Measurements from ENCODE around the gene ASTL. TPM values are rescaled to one million over a fixed set of nuclear protein-coding genes. Genes with fewer than 3 reads are reported as not detected.

The ASTL gene
- total RNA-seq, 1 donor from 2014 or later = not detected

DNA sequence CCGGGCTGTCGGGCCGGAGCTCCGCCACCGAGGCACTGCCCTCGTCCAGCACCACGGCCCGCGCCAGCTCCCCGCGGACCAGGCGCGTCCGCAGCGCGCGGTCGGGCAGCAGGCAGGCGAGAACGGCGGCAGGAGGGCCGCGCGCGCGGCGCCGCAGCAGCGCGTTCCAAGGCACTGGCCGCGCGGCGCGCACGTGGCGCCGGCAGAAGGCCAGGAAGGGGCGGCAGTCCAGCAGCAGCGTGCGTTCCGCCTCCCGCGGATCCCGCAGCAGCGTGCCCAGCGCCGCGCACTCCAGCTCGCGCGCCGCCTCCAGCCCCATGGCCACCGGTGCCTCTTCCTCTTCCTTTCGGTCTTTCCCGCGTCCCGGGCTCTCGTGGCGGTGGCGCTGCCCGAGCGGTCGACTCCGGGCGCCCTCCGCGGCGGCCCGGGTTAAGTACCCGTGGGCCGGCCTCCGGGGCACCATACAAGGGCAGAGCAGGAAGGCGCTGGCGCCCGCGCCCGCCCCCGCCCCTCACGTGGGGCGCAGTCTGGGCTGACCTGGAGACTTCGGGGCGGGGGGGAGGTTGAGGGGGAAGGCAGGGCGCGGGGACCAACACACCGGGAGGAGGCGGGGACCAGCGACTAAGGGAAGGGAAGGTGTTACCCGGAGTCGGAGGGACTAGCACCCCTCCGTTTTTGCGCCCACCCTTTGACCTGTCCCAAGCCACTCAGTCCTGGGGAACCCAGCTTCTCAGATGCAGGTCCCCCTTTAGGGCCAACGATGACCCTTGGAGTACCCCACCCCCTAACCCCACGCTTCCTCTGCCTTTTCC, 6.9 kb upstream of the ASTL start, which contains the start of gene DUSP2:
TSS of gene DUSP2 (minus strand) at position 405 of the 812 bp plus-strand sequence. CDS start at position 319, 86 bp downstream.
- H3K9me3 Mint-ChIP-seq (ENCODE audit: unreplicated experiment) = no peaks in the 10 kb centered on the region
- no peaks in the 10 kb centered on the region for H3K79me2 ChIP-seq (ENCODE audit: insufficient read depth, low read length)
- H2AFZ ChIP-seq (ENCODE audit: low read depth, low read length) = peak within 1 kb of the TSS; percentile 87
- peak within 1 kb of the TSS; percentile 62 for H3K9ac ChIP-seq (ENCODE audit: low read length)
- H4K20me1 ChIP-seq (ENCODE audit: insufficient read depth, low read length) = peaks cover 13% of the 10 kb centered on the region
- no peaks in the 10 kb centered on the region for H3K36me3 ChIP-seq (ENCODE audit: insufficient read depth, low read length)
- H3K4me3 Mint-ChIP-seq (ENCODE audit: unreplicated experiment) = peak within 1 kb of the TSS; percentile 75
- H3K27me3 Mint-ChIP-seq (ENCODE audit: low read depth, unreplicated experiment) = peaks cover 36% of the 10 kb centered on the region
- TF ChIP-seq EZH2 (IDR thresholded peaks at IDR 0.05; ENCODE audit: insufficient read depth, low read length) = no peak
- TF ChIP-seq, protein P1, sequence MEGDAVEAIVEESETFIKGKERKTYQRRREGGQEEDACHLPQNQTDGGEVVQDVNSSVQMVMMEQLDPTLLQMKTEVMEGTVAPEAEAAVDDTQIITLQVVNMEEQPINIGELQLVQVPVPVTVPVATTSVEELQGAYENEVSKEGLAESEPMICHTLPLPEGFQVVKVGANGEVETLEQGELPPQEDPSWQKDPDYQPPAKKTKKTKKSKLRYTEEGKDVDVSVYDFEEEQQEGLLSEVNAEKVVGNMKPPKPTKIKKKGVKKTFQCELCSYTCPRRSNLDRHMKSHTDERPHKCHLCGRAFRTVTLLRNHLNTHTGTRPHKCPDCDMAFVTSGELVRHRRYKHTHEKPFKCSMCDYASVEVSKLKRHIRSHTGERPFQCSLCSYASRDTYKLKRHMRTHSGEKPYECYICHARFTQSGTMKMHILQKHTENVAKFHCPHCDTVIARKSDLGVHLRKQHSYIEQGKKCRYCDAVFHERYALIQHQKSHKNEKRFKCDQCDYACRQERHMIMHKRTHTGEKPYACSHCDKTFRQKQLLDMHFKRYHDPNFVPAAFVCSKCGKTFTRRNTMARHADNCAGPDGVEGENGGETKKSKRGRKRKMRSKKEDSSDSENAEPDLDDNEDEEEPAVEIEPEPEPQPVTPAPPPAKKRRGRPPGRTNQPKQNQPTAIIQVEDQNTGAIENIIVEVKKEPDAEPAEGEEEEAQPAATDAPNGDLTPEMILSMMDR (IDR thresholded peaks at IDR 0.05; ENCODE audit: insufficient read depth, low read depth, low read length) = no peak
- H3K9me3 ChIP-seq (ENCODE audit: insufficient read depth, low read depth, low read length) = no peaks in the 10 kb centered on the region
- no peak within 1 kb of the TSS for H3K27ac Mint-ChIP-seq (ENCODE audit: unreplicated experiment)
- peak within 1 kb of the TSS; percentile 41 for H3K27ac ChIP-seq (ENCODE audit: low read depth, low read length)
- peaks cover 4% of the 10 kb centered on the region for H3K4me1 Mint-ChIP-seq (ENCODE audit: low read depth, unreplicated experiment)
- DNase-seq (ENCODE audit: low read depth) (peak; percentile 59), FAIRE-seq (no peak)
- peaks cover 43% of the 10 kb centered on the region for H3K4me1 ChIP-seq (ENCODE audit: insufficient read depth, low read length)
- peak within 1 kb of the TSS; percentile 88 for H3K4me2 ChIP-seq (ENCODE audit: low read length)
- H3K4me3 ChIP-seq (ENCODE audit: insufficient read depth, low read depth, low read length) = peak within 1 kb of the TSS; percentile 55
- H3K27me3 ChIP-seq (ENCODE audit: insufficient read depth, low read length) = no peaks in the 10 kb centered on the region
- no peaks in the 10 kb centered on the region for H3K36me3 Mint-ChIP-seq (ENCODE audit: low read depth, unreplicated experiment)

DNA sequence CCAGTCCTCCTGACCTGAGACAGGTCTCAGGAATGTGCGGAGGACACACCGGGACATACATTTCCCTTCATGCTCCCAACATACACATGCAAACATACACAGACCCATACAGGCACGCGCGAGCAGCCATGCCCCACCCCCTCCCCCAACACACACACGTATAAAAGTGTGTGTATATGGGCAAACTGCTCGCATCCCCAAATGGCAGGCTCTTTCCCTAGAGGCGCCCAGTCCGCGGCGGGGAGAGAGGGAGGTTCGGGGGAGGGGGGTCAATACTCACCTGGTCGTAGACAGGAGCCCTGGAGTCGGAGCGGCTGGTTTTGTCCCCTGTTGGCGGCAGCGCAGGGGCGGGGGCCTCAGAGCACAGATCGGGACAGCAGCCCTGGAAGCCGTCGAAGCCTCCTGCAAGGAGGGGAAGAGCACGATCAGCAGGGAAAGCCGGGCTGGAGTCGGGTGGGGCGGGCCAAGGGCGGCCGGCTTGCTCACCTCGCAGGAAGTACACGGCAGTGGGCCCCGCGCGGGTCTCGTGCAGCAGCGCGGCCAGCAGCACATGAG, 6.3 kb upstream of the ASTL start:
- Mint-ChIP-seq H3K36me3 (ENCODE audit: low read depth, unreplicated experiment) (no peaks in the 10 kb centered on the region), H3K27me3 (ENCODE audit: low read depth, unreplicated experiment) (peaks cover 34% of the 10 kb centered on the region), H3K4me3 (ENCODE audit: unreplicated experiment) (peak overlapping the region; percentile 75), H3K4me1 (ENCODE audit: low read depth, unreplicated experiment) (peaks cover 4% of the 10 kb centered on the region), H3K9me3 (ENCODE audit: unreplicated experiment) (no peaks in the 10 kb centered on the region), H3K27ac (ENCODE audit: unreplicated experiment) (no peak overlapping the region)
- no peak for TF ChIP-seq EZH2 (IDR thresholded peaks at IDR 0.05; ENCODE audit: insufficient read depth, low read length)
- TF ChIP-seq, protein P1 (IDR thresholded peaks at IDR 0.05; ENCODE audit: insufficient read depth, low read depth, low read length) = no peak
- H3K27ac ChIP-seq (ENCODE audit: low read depth, low read length) = no peak overlapping the region
- no peaks in the 10 kb centered on the region for H3K36me3 ChIP-seq (ENCODE audit: insufficient read depth, low read length)
- H3K79me2 ChIP-seq (ENCODE audit: insufficient read depth, low read length) = no peaks in the 10 kb centered on the region
- peak overlapping the region; percentile 87 for H2AFZ ChIP-seq (ENCODE audit: low read depth, low read length)
- DNase-seq (ENCODE audit: low read depth) (no peak), FAIRE-seq (no peak)
- no peaks in the 10 kb centered on the region for H3K27me3 ChIP-seq (ENCODE audit: insufficient read depth, low read length)
- H3K4me1 ChIP-seq (ENCODE audit: insufficient read depth, low read length) = peaks cover 43% of the 10 kb centered on the region
- peak overlapping the region; percentile 55 for H3K4me3 ChIP-seq (ENCODE audit: insufficient read depth, low read depth, low read length)
- peaks cover 13% of the 10 kb centered on the region for H4K20me1 ChIP-seq (ENCODE audit: insufficient read depth, low read length)
- peak overlapping the region; percentile 62 for H3K9ac ChIP-seq (ENCODE audit: low read length)
- H3K4me2 ChIP-seq (ENCODE audit: low read length) = peak overlapping the region; percentile 88
- no peaks in the 10 kb centered on the region for H3K9me3 ChIP-seq (ENCODE audit: insufficient read depth, low read depth, low read length)

Data from astrocyte (in vitro differentiated cells and primary cell).